ENCODE data around the gene IL9R. TPM values are rescaled to one million over a fixed set of nuclear protein-coding genes. Genes with fewer than 3 reads are reported as not detected.
"Not testable (repeated sequence)": the region's sequence is repeated elsewhere in the genome, so short reads cannot be mapped to it uniquely, and the experiment has no call there.

IL9R gene
- total and polyA plus RNA-seq, 9 of the 15 experiments (the other 6 are each of a cell fraction or from before 2014, with no cell fraction given), result 0.58 to 2.7 (median 1.6) TPM

- TF ChIP-seq ETV6 (IDR thresholded peaks at IDR 0.05; ENCODE audit: borderline replicate concordance in 1 of 2, low read depth in 2 of 2, low read length in 1 of 2), result no peak
- no peak for TF ChIP-seq ETV6 (CRISPR knock-in tag; IDR thresholded peaks at IDR 0.05; ENCODE audit: borderline replicate concordance)
- no peak for TF ChIP-seq ZNF668 (CRISPR knock-in tag; IDR thresholded peaks at IDR 0.05)
- TF ChIP-seq ZNF280A (IDR thresholded peaks at IDR 0.05; ENCODE audit: low read depth, partially characterized antibody), result no peak
- TF ChIP-seq GTF2B (IDR thresholded peaks at IDR 0.05; ENCODE audit: extremely low read depth, insufficient read length), result no peak
- TF ChIP-seq EZH2 (IDR thresholded peaks at IDR 0.05; ENCODE audit: borderline replicate concordance, low read depth, low read length), result no peak
- no peak for TF ChIP-seq ESRRB (CRISPR knock-in tag; IDR thresholded peaks at IDR 0.05; ENCODE audit: borderline replicate concordance)
- TF ChIP-seq RCOR1 (IDR thresholded peaks at IDR 0.05; ENCODE audit: borderline replicate concordance in 1 of 2, low read depth in 2 of 2, low read length in 2 of 2), result no peak
- no peak for TF ChIP-seq CCNT2 (IDR thresholded peaks at IDR 0.05; ENCODE audit: borderline replicate concordance, extremely low read depth, insufficient read length, low read depth, low read length)
These were observed 11.4 kb downstream of the IL9R start (continued) for GRCh38 chrX:156008915-156009314.

DNA sequence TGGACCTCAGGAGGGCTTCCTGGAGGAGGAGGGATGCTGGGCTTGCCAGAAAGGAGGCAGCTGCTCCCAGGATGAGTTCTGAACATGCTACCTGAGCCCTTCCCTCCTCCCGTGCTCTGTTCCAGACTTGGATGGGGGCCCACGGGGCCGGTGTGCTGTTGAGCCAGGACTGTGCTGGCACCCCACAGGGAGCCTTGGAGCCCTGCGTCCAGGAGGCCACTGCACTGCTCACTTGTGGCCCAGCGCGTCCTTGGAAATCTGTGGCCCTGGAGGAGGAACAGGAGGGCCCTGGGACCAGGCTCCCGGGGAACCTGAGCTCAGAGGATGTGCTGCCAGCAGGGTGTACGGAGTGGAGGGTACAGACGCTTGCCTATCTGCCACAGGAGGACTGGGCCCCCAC is 12.2 kb downstream of the IL9R start:
- H2AFZ ChIP-seq (ENCODE audit: low read depth, low read length); H3K4me2 ChIP-seq (ENCODE audit: insufficient read depth, low read length); H3K4me1 ChIP-seq (replicated peaks in 1 of 2; ENCODE audit: control insufficient read depth in 2 of 2, insufficient read depth in 2 of 2, low read length in 2 of 2); intact Hi-C loops (cut with micrococcal nuclease); CTCF ChIA-PET (ENCODE audit: low intra/inter-chr PET ratio); DNase-seq (ENCODE audit: extremely low read depth in 1 of 4, low spot score in 3 of 4); H3K4me3 ChIP-seq; H3K79me2 ChIP-seq (ENCODE audit: control insufficient read depth, insufficient read depth, low read length); H3K9me3 ChIP-seq (replicated peaks; ENCODE audit: control insufficient read depth, insufficient read depth, low read depth, low read length); in situ Hi-C loops (cut with MboI); H3K27ac ChIP-seq (ENCODE audit: extremely low read depth, low read depth, low read length); FAIRE-seq; H3K9me1 ChIP-seq (ENCODE audit: control insufficient read depth, insufficient read depth, low read length); POLR2A ChIA-PET; H3K27me3 ChIP-seq (ENCODE audit: control insufficient read depth in 2 of 2, insufficient read depth in 2 of 2, low read length in 2 of 2); BruUV-seq (replicated peaks); H3K36me3 ChIP-seq (ENCODE audit: control insufficient read depth, insufficient read depth, low read length); H3K9ac ChIP-seq (ENCODE audit: insufficient read depth in 1 of 2, low read depth in 2 of 2, low read length in 2 of 2); H4K20me1 ChIP-seq (replicated peaks; ENCODE audit: control insufficient read depth, insufficient read depth, low read length); ATAC-seq: not testable (repeated sequence)
- WGBS (ENCODE audit: insufficient coverage, low coverage, missing lambda C conversion rate), result 40% methylated on average over 1 of the region's 9 CpGs

GRCh38 chrX:156013286-156013953 is 15.9 kb downstream of the IL9R start:
- CTCF ChIA-PET (ENCODE audit: low intra/inter-chr PET ratio); ATAC-seq; H3K4me2 ChIP-seq (ENCODE audit: insufficient read depth, low read length); H3K79me2 ChIP-seq (ENCODE audit: control insufficient read depth, insufficient read depth, low read length); H3K9me3 ChIP-seq (replicated peaks; ENCODE audit: control insufficient read depth, insufficient read depth, low read depth, low read length); intact Hi-C loops (cut with micrococcal nuclease); H3K36me3 ChIP-seq (ENCODE audit: control insufficient read depth, insufficient read depth, low read length); H3K9me1 ChIP-seq (ENCODE audit: control insufficient read depth, insufficient read depth, low read length); H3K27ac ChIP-seq (ENCODE audit: extremely low read depth, low read depth, low read length); H3K27me3 ChIP-seq (ENCODE audit: control insufficient read depth in 2 of 2, insufficient read depth in 2 of 2, low read length in 2 of 2); H3K4me1 ChIP-seq (replicated peaks in 1 of 2; ENCODE audit: control insufficient read depth in 2 of 2, insufficient read depth in 2 of 2, low read length in 2 of 2); H4K20me1 ChIP-seq (replicated peaks; ENCODE audit: control insufficient read depth, insufficient read depth, low read length); BruUV-seq (replicated peaks); POLR2A ChIA-PET; in situ Hi-C loops (cut with MboI); DNase-seq (ENCODE audit: extremely low read depth in 1 of 4, low spot score in 3 of 4); H2AFZ ChIP-seq (ENCODE audit: low read depth, low read length); H3K4me3 ChIP-seq; H3K9ac ChIP-seq (ENCODE audit: insufficient read depth in 1 of 2, low read depth in 2 of 2, low read length in 2 of 2): not testable (repeated sequence)
- FAIRE-seq, result peak; percentile 67
- no CpG with 5 or more reads among the region's 5 CpGs for WGBS (ENCODE audit: insufficient coverage, low coverage, missing lambda C conversion rate)
